HUDEP-2 (cell line): Measurements from ENCODE around the gene DPM3.
"Not testable (repeated sequence)": the region's sequence is repeated elsewhere in the genome, so short reads cannot be mapped to it uniquely, and the experiment has no call there.

Experiments
- DNase-seq, 76 experiments: peaks; one replicate each; lab custom pipeline; 2025; ENCODE audit not compliant: unreplicated experiment in 76 of 76; lab: John Stamatoyannopoulos, UW

Gene DPM3

DNA sequence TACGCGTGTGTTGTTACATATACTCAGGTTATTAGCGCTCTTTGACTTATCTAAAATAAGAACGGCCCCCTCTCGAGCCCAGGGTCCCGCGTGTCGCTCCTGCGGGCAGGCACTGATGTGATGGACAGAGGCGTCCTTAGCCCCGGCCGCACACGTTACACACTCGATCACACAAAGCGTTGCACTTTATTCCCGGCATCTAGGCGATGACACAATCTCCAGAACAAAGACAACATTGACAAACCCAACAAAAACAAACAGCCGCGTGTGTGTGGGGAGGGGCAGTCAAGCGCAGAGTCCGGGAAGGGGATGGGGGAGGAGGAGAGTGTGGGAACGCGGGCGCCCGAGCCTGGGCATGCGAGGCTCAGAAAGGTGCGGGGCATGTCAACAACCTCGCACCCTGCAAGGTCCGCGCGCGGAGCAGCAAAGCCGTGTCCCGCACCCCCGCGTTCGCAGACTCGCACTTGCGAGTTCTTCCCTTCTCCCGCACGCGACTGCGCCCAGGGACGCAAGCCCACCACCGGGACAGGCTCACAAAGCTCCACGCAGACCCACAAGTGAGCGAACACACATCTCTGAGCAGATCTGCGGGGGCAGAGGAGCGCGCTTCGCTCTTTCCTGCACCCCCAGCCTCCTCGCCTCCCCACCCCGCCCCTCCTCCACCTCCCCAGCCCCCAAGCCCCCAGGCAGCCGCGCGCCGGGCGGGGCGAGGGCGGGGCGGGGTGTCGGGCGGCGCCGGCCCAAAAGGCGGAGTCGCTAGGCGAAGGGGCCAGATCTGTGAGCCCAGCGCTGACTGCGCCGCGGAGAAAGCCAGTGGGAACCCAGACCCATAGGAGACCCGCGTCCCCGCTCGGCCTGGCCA is 13.0 kb downstream of the DPM3 start, which contains the start of gene EFNA1:
Gene EFNA1 (plus strand): TSS at position 772 of the 862 bp plus-strand sequence. CDS start 102 bp downstream, outside the sequence.
- DNase-seq = peak in 18 of 76 experiments; percentile 4 to 46 (median 26)

GRCh38 chr1:155126556-155127104 is 13.7 kb downstream of the DPM3 start:
- DNase-seq = no peak

GRCh38 chr1:155125946-155126555 is 14.3 kb downstream of the DPM3 start:
- DNase-seq = no peak

- no peak for DNase-seq
Observed at GRCh38 chr1:155125511-155125945, 14.8 kb downstream of the DPM3 start.

DNA sequence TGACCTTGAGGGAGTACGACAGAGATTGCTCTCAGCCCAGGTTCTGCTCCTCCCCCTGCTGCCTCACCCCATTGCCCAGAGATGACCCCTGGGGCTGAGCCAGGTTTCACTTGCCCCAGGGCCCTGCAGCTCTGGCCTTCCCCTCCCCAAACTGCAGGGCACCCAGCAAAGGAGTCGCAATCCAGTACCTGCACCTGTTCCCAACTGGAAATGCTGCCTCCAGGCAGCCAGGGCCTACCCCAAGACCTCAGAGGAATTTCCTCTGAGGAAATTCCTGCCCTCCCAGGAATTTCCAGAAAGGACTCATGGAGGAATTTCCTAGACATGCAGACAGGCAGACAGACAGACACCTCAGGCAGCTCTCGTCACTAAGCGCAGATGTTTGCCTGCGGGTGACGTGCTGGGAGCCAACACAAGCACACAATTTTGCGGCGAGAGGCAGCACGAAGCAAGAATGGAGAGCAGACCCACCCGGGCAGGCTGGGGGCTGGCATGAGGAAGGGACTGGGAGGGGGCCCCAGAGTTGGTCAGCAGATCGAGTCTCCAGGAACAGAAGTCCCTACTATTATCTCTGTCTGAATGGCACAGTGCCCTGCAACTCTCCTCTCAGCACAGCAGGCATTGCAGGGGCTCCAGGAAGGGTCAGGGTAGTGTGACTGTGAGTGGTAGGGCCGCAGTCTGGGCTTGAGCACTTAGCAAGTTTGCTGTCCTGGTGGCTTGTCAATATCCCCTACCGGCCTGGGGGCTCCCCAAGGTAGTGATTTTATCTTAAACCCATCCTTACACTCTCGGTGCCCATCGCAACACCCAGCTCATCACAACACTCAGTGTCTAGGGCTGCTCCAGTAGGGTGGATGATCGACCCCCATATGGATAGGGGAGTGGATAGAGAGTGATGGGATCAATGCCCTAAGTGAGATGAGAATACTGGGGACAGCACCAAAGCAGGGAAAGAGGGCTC is 15.5 kb downstream of the DPM3 start:
- DNase-seq = no peak

DNA sequence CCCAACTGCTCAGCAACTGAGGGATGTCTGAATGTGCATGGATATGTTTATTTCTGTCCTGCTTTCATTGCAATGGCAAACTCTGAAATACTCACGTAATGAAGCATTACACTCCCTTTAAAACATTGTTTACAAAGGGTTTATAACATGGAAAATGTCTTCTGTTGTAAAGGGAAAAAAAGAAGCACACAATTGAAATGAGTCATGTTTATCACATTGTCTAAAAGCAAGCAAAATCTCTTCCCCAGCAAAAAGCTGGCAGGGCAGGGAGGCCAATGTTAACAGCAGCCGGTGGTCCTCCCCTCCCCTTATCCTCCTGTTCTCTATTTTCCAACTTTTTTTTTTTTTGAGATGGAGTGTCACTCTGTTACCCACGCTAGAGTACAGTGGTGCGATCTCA is 16.5 kb downstream of the DPM3 start:
- DNase-seq = no peak

DNA sequence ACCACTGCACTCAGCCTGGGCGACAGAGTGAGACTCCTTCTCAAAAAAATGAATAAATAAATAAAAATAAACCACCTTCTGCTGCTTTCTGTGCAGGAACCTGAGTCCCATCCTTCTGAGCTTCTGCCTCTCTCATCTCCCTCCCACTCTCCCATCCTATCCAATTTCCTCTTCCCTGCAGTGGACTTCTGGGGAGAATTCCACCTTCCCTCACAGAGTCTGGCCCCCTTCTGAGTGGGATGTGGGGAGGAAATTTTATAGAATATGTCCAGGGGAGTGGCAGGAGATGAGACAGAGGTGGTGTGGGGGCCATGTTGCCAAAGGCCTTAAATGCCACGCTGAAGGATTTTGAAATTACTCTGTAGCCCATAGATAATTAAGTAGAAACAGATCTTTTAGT is 18.0 kb downstream of the DPM3 start:
- DNase-seq = no peak

DNA sequence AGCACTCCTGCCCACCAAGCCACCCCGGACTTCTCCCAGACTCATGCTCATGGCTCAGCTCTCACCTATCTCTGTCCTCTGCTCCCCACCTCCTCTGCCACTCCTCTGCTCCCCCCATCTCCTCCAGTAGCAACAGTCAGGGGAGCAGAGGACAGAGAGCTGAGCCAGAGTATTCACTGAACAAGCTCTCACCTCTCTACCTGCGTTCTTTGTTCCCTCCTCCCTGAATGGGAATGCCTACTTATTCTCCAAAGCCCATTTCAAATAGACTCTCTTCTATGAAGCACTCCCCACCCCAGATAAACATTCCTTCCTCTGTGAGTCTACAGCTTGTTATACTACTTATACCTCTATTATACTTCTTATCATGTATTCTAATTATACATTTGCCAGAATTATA is 19.1 kb downstream of the DPM3 start:
- DNase-seq = no peak

GRCh38 chr1:155120253-155120652 is 20.1 kb downstream of the DPM3 start:
- no peak for DNase-seq

DNA sequence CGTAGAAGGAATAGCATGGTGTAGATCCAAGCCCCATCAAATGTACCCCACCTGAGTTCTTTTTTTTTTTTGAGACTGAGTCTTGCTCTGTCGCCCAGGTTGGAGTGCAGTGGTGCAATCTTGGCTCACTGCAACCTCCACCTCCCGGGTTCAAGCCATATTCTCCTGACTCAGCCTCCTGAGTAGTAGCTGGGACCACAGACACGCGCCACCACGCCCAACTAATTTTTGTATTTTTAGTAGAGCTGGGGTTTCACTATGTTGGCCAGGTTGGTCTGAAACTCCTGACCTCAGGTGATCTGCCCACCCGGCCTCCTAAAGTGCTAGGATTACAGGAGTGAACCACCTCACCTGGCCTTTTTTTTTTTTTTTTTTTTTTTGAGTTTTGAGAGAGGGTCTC is 22.2 kb downstream of the DPM3 start:
- DNase-seq = not testable (repeated sequence)

DNA sequence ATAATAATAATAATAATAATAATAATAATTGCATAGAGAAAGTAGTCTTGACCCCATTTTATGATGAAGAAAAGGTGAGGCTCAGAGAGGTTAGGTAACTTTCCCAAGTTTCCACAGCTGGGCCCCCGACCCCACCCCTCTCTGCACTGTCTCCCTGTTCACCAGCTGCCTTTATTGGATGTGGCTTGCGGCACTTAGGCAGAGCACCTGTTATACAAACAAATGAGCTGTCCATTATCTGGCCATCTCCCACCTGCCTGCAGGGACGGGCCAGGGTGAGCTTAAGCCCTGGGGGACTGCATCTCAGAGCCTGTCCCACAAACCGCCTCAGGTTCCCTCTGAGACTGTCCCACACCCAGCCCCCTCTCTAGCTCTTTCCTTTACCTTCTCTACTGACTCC is 22.7 kb downstream of the DPM3 start:
- no peak for DNase-seq

DNA sequence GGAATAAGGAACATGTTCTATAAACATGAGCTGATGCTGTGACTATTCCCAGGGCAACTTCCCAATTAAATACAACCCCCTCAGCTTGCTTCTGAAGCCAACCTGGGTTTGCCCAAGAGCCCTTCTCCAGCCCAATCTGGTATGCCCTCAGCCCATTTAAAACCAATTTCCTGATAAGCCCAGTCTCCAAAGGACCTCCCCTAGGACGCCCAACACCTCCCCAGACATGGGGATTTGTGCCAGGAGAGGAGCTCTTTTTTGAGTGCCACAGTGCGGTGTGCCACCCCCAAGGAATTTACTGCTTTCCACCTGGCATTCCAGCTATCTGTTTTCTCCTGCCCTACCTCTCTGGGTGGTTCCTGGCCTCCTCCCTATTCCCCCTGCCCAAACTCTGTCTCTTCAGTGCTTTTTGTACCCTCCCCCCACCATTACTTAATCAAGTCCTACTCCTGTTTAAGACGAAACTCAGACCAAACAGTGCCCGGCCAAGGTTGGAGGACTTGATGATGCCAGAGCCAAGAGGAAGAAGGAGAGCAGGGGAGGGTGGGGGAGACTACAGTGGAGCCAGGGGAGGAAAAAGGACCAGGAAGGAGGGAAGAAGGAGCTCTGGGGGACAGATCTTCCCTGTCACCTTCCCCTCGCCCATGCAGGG is 24.1 kb downstream of the DPM3 start:
- DNase-seq = no peak

DNA sequence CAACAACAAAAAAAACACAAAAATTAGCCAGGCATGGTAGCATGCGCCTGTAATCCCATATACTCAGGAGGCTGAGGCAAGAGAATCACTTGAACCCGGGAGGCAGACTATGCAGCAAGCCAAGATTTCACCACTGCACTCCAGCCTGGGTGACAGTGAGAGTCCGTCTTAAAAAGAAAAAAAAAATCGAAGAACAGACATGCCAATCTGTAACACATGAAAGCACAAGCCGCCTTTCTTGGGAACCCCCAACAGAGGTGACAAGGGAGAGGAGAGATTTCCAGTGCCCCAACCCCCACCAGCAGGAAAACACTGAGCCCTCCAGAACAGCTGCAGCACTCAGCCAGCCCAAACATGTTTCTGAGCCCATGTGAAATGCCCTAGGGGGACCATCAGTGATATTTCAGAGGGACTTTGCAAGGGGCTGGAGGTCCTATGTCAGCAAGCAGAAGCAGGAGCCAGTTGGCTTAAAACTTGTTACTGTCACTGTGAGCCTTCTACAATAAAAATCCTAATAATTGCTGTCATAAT is 26.8 kb downstream of the DPM3 start:
- no peak for DNase-seq

- DNase-seq = no peak
Observed at GRCh38 chr1:155110826-155111225, 29.5 kb downstream of the DPM3 start.

GRCh38 chr1:155110381-155110780 is 29.9 kb downstream of the DPM3 start:
- no peak for DNase-seq

GRCh38 chr1:155108296-155108695 is 32.0 kb downstream of the DPM3 start:
- DNase-seq = no peak

DNA sequence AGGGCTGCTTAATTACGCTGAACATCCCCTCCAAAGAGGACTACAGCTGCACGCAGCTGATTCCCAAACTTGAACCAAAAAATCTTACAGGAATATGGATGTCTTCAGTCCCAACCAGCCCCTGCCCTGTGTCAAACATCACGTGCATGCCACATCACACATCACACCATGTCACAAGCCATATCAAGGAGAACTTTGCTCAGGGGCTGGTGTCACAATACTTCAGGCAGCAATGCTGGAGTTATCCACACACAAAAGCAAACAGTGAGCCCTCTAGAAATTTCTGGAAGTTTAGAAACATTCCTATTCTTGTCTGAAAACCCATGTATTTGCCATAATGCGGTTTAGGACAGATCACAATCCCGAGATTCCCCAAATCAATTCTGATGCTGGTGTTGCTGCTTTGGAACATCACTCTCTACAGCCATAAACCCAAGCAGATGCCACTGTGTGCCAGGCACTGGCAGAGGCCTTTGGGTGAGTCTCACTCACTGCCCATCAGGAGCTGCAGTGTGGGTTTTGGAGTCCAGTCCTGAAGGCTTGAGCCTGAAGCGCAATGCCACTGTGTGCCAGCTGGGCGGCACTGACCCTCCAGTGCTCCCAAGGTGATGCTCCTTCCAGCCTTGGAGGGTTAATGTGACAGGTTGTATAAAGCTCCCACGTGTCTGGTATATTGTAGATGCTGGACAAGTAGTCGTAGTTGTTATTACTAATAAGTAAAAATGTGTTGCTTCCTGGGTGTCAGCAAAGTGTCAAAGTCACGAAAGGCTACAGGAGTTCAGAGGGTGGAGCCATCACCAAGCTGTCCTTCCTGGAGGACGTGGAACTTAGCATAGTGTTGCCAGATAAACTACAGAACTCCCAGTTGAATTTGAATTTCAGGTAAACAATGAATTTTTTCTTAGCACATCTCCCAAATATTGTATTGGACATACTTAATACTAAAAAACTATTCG is 32.7 kb downstream of the DPM3 start:
- no peak for DNase-seq

- no peak for DNase-seq
Observed at GRCh38 chr1:155106862-155107261, 33.5 kb downstream of the DPM3 start.

- no peak for DNase-seq
Observed at GRCh38 chr1:155105604-155106011, 34.7 kb downstream of the DPM3 start.
